NCI-H226 (cell line): ENCODE measurements around the gene SRPX.
A peak's percentile ranks its signal among the peaks of the same experiment; 100 is the strongest.

Source experiments
- DNase-seq: peaks from one replicate; pipeline ENCODE4 v3.0.0-alpha.2; 2015

Gene SRPX

GRCh38 chrX:38138157-38138891 is 82.3 kb downstream of the SRPX start:
- no peak for DNase-seq

DNA sequence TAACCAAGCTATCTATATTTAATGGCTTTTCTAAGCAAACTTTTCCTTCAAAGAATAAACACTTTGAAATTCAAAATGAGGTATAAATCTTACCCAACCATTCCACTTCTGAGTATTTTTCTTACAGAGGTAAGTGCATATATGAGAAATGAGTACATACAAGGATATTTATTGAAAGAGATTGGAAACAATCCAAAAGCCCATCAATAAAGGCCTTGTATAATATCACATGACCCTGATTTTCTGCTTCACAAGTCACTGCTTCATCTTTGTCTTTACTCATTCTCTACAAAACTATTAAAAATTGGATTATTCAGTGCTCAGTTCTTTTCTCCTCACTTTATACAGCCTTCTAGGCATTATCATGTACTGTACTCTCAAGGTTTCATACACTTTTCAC is 91.3 kb downstream of the SRPX start:
- no peak for DNase-seq

DNA sequence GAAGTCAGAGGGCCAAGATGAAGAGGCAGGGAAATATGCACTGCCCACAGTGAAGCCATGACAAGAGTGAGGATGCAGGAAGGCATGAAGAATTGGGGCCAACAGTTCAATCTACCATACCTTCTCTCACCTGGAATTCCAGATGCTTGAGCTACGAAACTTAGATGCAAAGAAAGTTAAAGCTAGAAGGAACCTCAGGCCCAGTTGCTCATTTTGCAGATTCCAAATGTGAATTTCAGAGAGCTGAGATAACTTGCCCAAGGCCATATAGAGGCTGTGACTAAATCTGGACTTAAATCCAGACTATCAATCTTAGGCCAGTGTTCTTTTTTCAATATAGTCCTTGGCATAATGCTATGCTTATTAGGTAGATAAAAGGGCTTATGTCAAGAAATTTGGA is 92.7 kb downstream of the SRPX start:
- DNase-seq: no peak

GRCh38 chrX:38126179-38126578 is 94.5 kb downstream of the SRPX start:
- no peak for DNase-seq

GRCh38 chrX:38124000-38124399 is 96.7 kb downstream of the SRPX start:
- DNase-seq: no peak

- no peak for DNase-seq
Observed at GRCh38 chrX:38117485-38117884, 103.2 kb downstream of the SRPX start.

DNA sequence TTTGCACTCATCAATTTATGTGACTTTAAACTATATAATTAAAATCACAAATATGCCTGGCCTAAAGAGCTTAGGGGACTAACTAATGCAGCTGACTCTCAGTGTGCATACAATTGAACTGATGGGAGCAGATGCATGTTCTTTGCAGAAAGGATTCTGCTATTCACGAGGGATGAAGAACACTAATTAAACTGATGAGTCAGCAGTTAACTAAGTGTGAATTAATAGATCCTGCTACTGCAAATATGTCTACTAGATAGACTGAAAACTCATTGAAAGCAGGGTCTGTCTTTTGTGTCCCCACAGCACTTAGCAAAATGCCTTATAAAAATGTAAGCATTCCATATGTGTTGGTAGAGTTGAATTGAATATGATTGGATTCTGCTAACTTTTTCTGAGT is 104.0 kb downstream of the SRPX start:
- no peak for DNase-seq

DNA sequence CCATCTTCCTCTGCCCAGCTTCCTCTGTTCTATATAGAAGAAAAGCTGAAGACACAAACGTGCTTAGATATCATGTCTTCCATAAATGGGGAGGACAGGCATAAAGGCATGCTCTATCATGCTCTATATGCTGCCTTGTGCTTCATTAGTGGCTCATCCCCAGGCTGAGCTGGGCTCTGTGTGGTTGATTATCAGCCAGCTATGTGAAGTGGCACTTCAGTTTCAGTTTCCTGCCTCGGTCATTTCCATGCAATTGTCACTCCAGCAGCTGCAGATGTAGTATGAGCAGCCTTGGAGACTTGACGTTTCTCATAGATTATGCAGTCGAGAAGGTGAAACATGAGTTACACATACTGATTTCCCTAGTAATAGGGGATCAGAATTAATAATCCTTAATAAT is 108.1 kb downstream of the SRPX start:
- no peak for DNase-seq

- DNase-seq: no peak
Observed at GRCh38 chrX:38111196-38111595, 109.5 kb downstream of the SRPX start.

DNA sequence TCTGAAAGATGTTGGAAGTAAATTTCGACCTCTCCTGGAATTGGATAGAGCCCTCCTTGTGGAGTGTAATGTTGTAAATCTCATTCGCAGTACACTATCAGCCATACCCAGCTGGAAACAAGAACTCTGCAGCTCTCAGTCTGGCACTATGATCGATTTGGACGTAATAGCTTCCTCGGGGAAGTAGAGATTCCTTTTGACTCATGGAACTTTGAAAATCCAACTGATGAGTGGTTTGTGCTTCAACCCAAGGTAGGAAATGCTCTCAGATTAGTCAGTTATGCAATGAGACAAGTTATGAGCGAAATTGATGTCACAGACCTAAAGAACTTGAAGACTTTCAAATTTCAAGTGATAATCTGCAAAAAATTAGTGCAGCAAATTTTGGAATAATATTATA is 110.4 kb downstream of the SRPX start:
- DNase-seq: peak; percentile 28

- DNase-seq: no peak
Observed at GRCh38 chrX:38109042-38109898, 111.4 kb downstream of the SRPX start.

- peak; percentile 69 for DNase-seq
Observed at GRCh38 chrX:38108364-38108763, 112.3 kb downstream of the SRPX start.

DNA sequence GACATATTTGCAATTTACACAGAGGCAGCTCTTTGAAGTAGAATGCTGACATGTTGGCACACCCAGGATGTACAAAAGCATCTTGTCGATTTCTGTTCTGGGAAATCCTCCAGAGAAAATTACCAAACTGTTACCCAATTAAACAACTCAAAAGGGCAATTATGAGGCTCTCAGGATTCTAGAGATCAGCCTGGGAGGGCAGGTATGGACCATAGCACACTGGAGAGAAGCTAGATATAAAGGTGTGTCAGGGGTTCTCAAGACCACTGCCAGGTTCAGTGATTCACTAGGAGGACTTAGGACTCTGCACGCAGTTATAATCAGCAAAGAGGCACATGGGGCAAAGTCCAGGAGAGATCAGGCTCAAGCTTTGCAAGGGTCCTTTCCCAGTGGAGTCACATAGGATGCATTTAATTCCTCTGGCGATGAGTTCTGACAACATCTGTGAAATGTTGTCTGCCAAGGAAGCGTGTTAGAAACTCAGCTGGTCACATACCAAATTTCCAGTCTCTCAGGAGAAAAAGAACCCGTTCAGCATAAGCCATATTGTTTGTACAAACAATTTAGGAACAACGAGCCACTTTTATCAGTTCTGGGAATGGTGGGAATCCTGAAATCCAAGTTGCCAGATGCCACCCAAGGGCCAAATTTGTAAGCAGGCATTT is 113.5 kb downstream of the SRPX start:
- no peak for DNase-seq

- no peak for DNase-seq
Observed at GRCh38 chrX:38105216-38105725, 115.4 kb downstream of the SRPX start.

DNA sequence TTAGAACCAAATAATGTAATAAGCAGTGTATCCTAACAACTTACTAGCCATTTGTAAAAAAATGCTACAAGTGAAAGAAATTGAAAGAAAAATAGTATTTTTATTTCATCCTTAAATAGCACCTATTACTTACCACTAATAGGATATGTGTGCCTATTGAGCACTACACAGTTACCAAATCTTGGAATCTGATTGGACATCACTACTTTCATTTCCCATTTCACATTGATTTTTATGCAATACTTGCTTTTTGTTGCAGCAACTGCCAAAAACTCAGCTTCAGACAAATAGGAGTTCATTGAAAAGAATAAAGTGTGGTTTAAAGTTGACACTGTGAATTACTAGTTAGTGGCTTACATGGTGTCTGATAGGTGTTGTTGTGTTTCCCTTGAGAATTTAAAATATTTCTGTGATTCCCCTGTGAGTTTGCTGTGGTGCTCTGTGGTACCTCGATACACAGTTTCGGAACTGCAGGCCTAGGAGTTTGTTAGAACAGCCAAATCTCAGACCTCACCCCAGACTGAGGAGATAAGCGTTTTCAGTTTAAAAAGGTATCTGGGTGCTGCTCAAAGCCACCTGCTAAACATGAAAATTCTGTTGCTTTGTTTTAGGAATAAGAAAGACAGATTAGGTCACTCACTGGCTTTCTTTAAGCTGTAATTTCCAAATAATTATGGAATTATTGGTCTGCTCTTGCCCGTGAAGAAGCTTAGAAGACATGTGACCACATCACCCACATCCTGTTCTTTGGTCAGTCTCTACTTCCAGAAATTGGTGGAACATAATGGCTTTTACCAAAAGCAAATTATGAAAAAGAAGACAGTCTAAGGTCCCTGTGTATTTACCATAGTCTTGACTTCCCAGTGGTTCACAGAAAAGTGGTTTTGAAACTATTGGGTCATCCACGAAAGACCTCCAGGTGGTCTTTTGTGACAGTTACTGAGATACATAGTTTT is 116.5 kb downstream of the SRPX start:
- DNase-seq: no peak

DNA sequence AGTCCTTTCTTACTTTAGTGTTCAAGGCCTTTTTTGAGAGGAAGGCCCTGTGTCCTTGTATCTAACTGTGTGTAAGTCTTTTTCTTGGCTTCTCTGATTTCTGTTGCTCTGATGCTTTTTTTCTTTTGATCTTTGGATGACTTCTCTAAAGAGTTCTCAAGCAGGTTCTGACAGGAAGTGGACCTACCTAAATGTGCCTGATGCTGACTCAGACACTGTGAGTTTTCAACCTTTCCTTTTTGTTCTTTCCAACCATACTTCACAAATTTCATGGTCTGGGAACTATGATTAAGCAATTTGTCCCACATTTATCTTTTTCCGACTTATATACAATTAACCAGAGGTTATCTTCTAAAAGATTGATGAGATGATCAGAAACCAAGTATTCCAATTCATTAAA is 117.8 kb downstream of the SRPX start:
- DNase-seq: no peak

GRCh38 chrX:38102240-38102639 is 118.4 kb downstream of the SRPX start:
- no peak for DNase-seq

GRCh38 chrX:38099688-38100087 is 121.0 kb downstream of the SRPX start:
- DNase-seq: no peak
